BLaER1 treated with 17β-estradiol and CSF1 and Interleukin-3, amounts not matched to agents 10 nM and 100 nM (cell line): ENCODE results near the gene TCF7L2.

Experiments
- H3K27ac ChIP-seq, 11 experiments: shearing (Covaris generic); formaldehyde crosslinking; 2 replicates each; pipeline ENCODE4 v1.8.1; 2022
- H3K27me3 ChIP-seq, 11 experiments: shearing (Covaris generic); formaldehyde crosslinking; 2 replicates each; pipeline ENCODE4 v1.8.1; 2022
- H3K36me3 ChIP-seq, 11 experiments: shearing (Covaris generic); formaldehyde crosslinking; 2 replicates each; pipeline ENCODE4 v1.8.1; 2022
- H3K4me1 ChIP-seq, 10 experiments: shearing (Covaris generic); formaldehyde crosslinking; 2 replicates each; pipeline ENCODE4 v1.8.1; 2022
- H3K4me2 ChIP-seq, 11 experiments: shearing (Covaris generic); formaldehyde crosslinking; 2 replicates each; pipeline ENCODE4 v1.8.1; 2022
- H3K4me3 ChIP-seq, 10 experiments: shearing (Covaris generic); formaldehyde crosslinking; 2 replicates each; pipeline ENCODE4 v1.8.1; 2022
- H3K9ac ChIP-seq, 11 experiments: shearing (Covaris generic); formaldehyde crosslinking; 2 replicates each; pipeline ENCODE4 v1.8.1; 2022
- H3K9me3 ChIP-seq, 11 experiments: shearing (Covaris generic); formaldehyde crosslinking; replicated peaks in 1 of 11; 2 replicates each; pipeline ENCODE4 v1.8.1; 2022
- H4K20me1 ChIP-seq, 11 experiments: shearing (Covaris generic); formaldehyde crosslinking; 2 replicates each; pipeline ENCODE4 v1.8.1; 2022
- Cebpa-rat ChIP-seq, 11 experiments: shearing (Covaris generic); IDR thresholded peaks; 2 replicates each; pipeline ENCODE4 v1.8.1; 2022

The TCF7L2 gene

DNA sequence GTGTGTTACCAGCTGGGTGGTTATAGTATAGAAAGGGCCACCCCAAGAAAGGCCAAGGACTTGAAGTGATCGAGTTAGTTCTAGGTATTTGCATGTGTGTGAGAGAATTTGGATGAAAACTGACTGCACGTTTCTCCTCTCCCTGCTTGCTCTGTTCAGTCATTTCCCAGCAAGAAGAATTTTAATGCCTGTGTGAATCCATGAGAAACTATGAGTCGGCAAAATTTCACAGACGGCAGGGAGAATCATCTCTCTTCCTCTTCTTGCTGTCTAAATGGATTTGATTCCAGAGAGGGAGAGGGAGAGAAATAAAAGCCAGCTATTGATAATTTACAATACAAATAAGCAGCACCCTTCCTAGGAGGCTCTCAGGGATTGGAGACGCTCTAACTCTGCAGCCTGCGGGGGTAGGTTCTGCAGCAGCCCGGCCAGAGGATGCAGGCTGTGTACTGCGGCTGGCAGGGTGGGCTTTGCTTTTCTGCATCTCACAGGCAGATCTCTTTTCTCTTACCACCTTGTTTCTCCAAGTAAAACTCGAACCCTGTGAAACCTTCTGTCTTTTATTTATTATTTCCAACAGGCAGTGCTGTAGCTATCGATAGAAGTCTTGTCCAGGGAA is 183.6 kb downstream of the TCF7L2 start:
- H3K36me3 ChIP-seq = peaks cover 7 to 59% (median 39%) of the 10 kb centered on the region in 11 experiments; a peak in 18 of 22 replicates
- peak overlapping the region in 4 of 11 experiments; percentile 12 to 67 (median 50); a peak in 6 of 22 replicates for H3K4me2 ChIP-seq
- H3K9me3 ChIP-seq = peaks cover 0 to 13% (median 0%) of the 10 kb centered on the region in 11 experiments; a peak in 4 of 22 replicates
- TF ChIP-seq Cebpa-rat (IDR thresholded peaks at IDR 0.05) = no peak
- peaks cover 0 to 76% (median 9%) of the 10 kb centered on the region in 10 experiments; a peak in 10 of 20 replicates for H3K4me1 ChIP-seq
- peak overlapping the region in 2 of 11 experiments; percentile 16 to 41; a peak in 3 of 22 replicates for H3K27ac ChIP-seq
- no peak overlapping the region for H3K4me3 ChIP-seq
- no peak overlapping the region for H3K9ac ChIP-seq
- H4K20me1 ChIP-seq = peaks cover 6 to 81% (median 27%) of the 10 kb centered on the region in 11 experiments; a peak in 18 of 22 replicates
- no peaks in the 10 kb centered on the region for H3K27me3 ChIP-seq

DNA sequence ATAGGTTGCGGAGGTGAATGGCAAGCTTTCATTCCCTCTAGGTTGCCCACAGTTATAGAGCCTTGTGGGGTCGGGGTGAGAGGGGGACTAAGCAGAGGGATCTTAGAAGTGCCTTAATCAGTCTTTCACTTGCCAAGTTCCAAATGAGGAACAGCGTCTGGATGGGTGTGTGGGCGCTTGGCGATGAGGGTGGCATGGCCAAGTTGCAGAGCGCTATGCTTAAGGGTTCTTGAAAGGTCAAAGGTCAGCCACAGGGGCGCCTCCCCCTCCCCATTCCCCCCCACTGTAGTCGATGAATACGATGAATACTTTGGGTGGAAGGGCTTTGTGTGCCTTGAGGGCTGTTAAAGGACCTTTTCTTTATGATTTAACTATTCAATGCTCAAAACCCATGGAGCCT is 185.0 kb downstream of the TCF7L2 start:
- Histone ChIP-seq H3K27me3 (no peaks in the 10 kb centered on the region), H3K36me3 (peaks cover 7 to 54% (median 35%) of the 10 kb centered on the region in 11 experiments; a peak in 18 of 22 replicates), H3K4me3 (no peak overlapping the region), H4K20me1 (peaks cover 0 to 82% (median 25%) of the 10 kb centered on the region in 11 experiments; a peak in 14 of 22 replicates), H3K9ac (no peak overlapping the region), H3K4me1 (peaks cover 0 to 77% (median 17%) of the 10 kb centered on the region in 10 experiments; a peak in 10 of 20 replicates), H3K4me2 (peak overlapping the region in 3 of 11 experiments; percentile 1 to 21 (median 1); a peak in 2 of 22 replicates), H3K9me3 (peaks cover 0 to 13% (median 0%) of the 10 kb centered on the region in 11 experiments; a peak in 4 of 22 replicates), H3K27ac (no peak overlapping the region)
- no peak for TF ChIP-seq Cebpa-rat (IDR thresholded peaks at IDR 0.05)

DNA sequence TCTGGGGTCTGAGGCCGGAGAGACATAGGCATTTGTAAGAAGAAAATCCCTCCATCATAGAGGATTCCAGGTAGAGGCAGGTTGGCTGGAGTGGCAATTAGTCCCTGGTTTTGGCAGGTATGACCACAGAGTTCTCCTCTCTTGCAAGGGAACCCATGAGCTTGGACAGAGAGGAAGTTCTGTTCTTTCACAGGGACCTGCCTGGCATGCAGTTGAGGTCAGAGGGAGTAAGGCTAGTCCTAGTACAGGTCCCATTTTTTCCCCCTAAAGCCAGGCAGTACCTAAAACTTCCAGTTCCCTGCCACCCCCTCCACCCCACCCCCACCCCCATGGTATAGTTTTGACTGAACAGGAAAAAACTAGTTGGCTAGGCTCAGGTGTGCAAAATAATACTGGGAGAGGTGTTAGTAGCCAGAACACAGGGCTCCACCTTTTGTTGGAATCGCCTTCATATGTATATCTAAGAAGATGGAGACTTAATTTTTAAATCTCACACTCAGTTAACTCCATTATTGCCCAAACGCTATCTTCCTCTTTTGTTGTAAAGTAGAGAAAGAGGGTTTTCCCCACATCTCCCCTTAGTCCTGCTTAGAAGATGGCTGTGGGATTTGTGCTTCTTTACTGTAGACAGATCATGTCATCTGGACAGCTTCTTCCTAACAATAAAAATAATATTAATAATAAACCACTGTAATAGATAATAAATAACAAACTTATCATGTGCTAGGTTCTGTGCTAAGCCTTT is 188.1 kb downstream of the TCF7L2 start:
- H3K4me3 ChIP-seq = no peak overlapping the region
- no peak overlapping the region for H3K9ac ChIP-seq
- H3K9me3 ChIP-seq = peaks cover 0 to 13% (median 0%) of the 10 kb centered on the region in 11 experiments; a peak in 4 of 22 replicates
- peaks cover 0 to 65% (median 12%) of the 10 kb centered on the region in 10 experiments; a peak in 9 of 20 replicates for H3K4me1 ChIP-seq
- no peak for TF ChIP-seq Cebpa-rat (IDR thresholded peaks at IDR 0.05)
- H3K36me3 ChIP-seq = peaks cover 31 to 77% (median 60%) of the 10 kb centered on the region in 11 experiments
- H3K27ac ChIP-seq = peak overlapping the region in 2 of 11 experiments; percentile 15 to 50; a peak in 2 of 22 replicates
- peaks cover 3 to 59% (median 23%) of the 10 kb centered on the region in 11 experiments; a peak in 14 of 22 replicates for H4K20me1 ChIP-seq
- peak overlapping the region in 4 of 11 experiments; percentile 24 to 70 (median 69); a peak in 8 of 22 replicates for H3K4me2 ChIP-seq
- H3K27me3 ChIP-seq = no peaks in the 10 kb centered on the region

DNA sequence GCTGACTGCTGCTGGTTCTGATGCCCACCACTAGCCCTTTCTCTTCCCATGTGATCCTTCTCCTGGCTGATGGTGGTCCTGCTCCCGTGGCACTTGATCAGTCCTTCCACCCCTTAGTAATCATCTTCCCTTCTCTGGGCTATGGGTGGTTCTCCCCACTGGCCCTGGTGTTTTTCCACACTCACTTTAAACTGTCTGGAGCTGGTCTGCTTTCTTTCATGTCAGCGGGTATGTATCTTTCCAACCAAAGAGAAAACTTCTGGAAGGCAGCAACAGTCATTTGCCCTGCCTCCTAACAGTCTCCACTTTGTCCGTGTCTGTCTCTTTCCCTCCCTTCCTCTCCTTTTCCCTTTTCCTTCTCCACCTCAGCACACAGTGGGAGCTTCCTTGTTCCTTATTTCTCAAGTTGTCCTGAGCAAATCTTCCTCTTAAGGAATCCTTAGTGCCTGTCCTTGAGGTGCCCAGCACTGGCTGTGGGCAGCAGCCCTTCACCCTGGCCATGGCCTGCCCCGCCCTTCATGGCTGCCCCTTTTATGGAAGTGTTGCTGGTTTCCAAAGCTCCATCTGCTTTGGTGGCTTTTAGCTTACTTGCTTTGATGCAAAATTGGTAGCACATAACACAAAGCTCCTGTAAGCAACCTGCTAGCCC is 189.0 kb downstream of the TCF7L2 start:
- Histone ChIP-seq H3K27me3 (no peaks in the 10 kb centered on the region), H4K20me1 (peaks cover 3 to 53% (median 23%) of the 10 kb centered on the region in 11 experiments; a peak in 13 of 22 replicates), H3K27ac (peak overlapping the region in 3 of 11 experiments; percentile 15 to 50 (median 37); a peak in 4 of 22 replicates), H3K4me1 (peaks cover 0 to 55% (median 8%) of the 10 kb centered on the region in 10 experiments; a peak in 9 of 20 replicates), H3K9ac (peak overlapping the region in 1 of 11 experiments; percentile 19; a peak in 1 of 22 replicates), H3K4me2 (peak overlapping the region in 4 of 11 experiments; percentile 24 to 70 (median 69); a peak in 8 of 22 replicates), H3K4me3 (no peak overlapping the region), H3K36me3 (peaks cover 40 to 78% (median 62%) of the 10 kb centered on the region in 11 experiments), H3K9me3 (peaks cover 0 to 13% (median 0%) of the 10 kb centered on the region in 11 experiments; a peak in 4 of 22 replicates)
- TF ChIP-seq Cebpa-rat (IDR thresholded peaks at IDR 0.05) = no peak

DNA sequence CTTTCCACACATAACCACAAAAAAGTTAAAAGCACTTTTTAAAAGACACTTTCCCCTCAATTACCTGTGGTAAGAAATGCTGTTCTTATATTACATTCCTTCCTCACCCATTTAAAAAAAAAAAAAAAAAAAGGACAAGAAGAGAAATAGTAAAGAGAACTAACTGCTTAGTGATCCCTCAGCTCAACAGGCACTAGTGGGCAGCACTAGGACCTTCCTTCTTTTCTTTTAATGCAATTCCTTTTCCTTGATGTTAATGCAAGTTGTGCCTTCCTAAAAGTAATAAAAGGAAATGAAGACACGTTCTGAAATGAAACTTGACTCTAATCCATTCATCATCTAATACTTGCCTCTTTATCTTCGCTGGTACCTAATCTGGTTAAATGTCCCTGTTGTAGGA is 189.7 kb downstream of the TCF7L2 start:
- peaks cover 0 to 49% (median 8%) of the 10 kb centered on the region in 10 experiments; a peak in 9 of 20 replicates for H3K4me1 ChIP-seq
- H4K20me1 ChIP-seq = peaks cover under 1 to 51% (median 23%) of the 10 kb centered on the region in 11 experiments; a peak in 12 of 22 replicates

DNA sequence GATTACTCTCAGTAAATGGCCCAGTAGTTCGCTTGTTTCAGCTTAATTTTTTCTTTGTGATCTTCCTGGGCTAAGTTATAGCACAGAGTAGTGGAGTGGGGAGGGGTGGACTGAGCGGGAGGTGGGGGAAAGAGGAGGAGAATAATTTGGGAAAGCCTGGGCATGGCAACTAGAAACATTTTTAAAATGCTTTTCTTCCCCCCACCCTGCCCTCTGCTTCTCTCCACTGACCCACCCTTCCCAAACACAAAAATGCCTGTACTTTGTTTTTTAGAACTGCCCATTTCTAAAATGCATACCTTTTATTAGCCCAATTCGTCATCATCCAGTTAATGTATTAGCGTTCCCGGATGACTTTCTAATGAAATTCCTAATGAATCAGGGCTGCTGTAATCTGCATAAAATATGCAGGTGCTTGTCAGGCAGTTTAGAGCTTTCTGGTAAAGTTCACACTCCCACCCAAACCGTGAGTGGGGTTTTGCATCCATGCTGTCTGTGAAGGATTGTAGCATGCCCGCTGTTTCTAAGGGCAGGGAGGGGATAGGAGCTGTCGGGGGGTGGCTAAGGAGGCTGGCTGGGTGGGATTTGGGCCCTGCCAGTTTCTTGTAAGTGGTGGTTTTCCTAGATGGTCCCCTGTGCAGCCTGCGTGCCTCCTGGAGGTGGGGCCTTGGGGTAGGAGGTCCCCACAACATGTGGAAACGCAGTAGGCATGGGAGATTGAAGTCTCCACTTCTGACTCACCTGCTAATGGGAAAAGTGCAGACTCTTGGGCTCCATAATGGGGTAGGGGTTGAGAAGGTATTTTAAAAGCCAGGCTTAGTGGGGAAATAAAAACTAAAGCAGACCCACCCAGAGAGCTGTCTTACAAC is 190.3 kb downstream of the TCF7L2 start:
- H3K27me3 ChIP-seq = no peaks in the 10 kb centered on the region
- H3K4me2 ChIP-seq = peak overlapping the region in 2 of 11 experiments; percentile 69 to 70; a peak in 2 of 22 replicates
- peaks cover 0 to 42% (median 8%) of the 10 kb centered on the region in 10 experiments; a peak in 9 of 20 replicates for H3K4me1 ChIP-seq
- no peak for TF ChIP-seq Cebpa-rat (IDR thresholded peaks at IDR 0.05)
- peaks cover 54 to 78% (median 62%) of the 10 kb centered on the region in 11 experiments for H3K36me3 ChIP-seq
- H3K9ac ChIP-seq = no peak overlapping the region
- H3K27ac ChIP-seq = no peak overlapping the region
- peaks cover 0 to 44% (median 23%) of the 10 kb centered on the region in 11 experiments; a peak in 12 of 22 replicates for H4K20me1 ChIP-seq
- H3K9me3 ChIP-seq = 0 out of 22 replicates have a peak, but pooled peaks cover 0 to 6% (median 0%) of the 10 kb centered on the region in 11 experiments
- no peak overlapping the region for H3K4me3 ChIP-seq

More for the DNA sequence above, 189.7 kb downstream of the TCF7L2 start:
- H3K9ac ChIP-seq = no peak overlapping the region
- peaks cover 0 to 11% (median 0%) of the 10 kb centered on the region in 11 experiments; a peak in 3 of 22 replicates for H3K9me3 ChIP-seq
- H3K36me3 ChIP-seq = peaks cover 47 to 78% (median 62%) of the 10 kb centered on the region in 11 experiments
- TF ChIP-seq Cebpa-rat (IDR thresholded peaks at IDR 0.05) = no peak
- H3K27ac ChIP-seq = no peak overlapping the region
- H3K4me3 ChIP-seq = no peak overlapping the region
- peak overlapping the region in 3 of 11 experiments; percentile 69 to 70 (median 69); a peak in 4 of 22 replicates for H3K4me2 ChIP-seq
- H3K27me3 ChIP-seq = no peaks in the 10 kb centered on the region

DNA sequence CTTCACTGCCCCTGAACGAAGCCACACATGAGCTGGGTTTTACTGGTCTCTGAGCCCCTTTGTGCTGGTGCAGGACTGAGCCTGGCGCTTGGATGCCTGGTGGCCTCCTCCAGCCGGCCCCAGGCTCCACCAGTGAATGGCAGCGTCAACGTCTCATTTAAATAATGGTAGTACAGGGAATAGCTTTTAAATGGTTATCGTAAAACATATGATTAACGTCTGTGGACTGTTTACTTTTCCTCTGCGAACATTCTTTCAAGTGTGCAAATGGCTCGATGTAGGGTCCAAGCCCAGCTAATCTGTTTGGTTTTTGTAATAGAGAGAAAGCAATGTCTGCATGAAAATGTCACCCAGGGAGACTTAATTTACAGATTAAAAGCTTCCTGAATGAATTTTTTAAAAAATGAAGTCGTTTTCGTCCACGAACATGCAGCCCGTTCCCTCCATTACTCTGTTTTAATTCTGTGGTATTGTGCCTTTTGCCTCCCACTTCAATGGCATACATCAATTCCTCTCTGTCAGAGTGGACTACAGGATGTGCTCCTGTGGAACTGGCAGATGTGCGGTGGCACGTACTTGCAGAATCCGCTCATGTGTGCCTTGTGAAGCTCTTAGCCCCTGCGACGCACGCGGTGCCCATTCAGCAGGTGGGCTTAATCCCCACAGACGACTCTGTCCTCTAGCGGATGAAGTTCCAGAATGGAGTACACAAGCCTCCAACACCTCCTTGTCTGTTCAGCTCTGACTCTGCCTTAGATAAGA is 192.7 kb downstream of the TCF7L2 start:
- no peak overlapping the region for H3K9ac ChIP-seq
- H3K27me3 ChIP-seq = no peaks in the 10 kb centered on the region
- H3K27ac ChIP-seq = no peak overlapping the region
- TF ChIP-seq Cebpa-rat (IDR thresholded peaks at IDR 0.05) = no peak
- no peak overlapping the region for H3K4me2 ChIP-seq
- peaks cover 0 to 29% (median 15%) of the 10 kb centered on the region in 11 experiments; a peak in 10 of 22 replicates for H4K20me1 ChIP-seq
- H3K4me3 ChIP-seq = no peak overlapping the region
- peaks cover 0 to 40% (median 10%) of the 10 kb centered on the region in 10 experiments; a peak in 9 of 20 replicates for H3K4me1 ChIP-seq
- H3K36me3 ChIP-seq = peaks cover 68 to 77% (median 73%) of the 10 kb centered on the region in 11 experiments
- H3K9me3 ChIP-seq = no peaks in the 10 kb centered on the region
